ENCODE results near the gene SRPK2.

DNA sequence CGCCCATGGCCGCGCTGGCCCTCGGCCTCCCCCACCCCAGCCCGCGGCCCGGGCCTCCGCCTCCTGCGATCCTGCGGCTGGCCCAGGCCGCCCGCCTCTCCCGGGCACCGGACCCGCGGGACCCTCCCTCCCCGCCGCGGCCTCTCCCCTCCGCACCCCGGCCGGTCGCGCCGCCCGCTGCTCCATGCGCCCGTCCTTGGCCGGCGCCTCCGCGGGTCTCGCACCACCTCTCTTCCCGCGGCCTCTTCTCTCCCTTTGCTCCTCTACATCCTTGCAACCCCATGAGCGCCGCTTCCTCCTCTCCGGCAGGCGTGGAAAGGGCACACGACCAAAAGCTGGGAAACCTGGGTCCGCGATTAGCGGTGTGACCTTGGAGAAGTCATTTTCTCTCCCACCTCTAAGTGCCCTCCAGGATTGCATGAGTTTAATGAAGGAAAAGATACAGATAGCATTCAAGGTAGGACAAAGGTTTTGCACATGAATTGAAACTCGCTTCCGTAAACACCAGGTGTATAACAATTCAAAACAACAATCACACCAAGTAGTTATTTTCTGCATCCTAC lies 448 bp upstream of the SRPK2 start:
- TF ChIP-seq, protein P1, sequence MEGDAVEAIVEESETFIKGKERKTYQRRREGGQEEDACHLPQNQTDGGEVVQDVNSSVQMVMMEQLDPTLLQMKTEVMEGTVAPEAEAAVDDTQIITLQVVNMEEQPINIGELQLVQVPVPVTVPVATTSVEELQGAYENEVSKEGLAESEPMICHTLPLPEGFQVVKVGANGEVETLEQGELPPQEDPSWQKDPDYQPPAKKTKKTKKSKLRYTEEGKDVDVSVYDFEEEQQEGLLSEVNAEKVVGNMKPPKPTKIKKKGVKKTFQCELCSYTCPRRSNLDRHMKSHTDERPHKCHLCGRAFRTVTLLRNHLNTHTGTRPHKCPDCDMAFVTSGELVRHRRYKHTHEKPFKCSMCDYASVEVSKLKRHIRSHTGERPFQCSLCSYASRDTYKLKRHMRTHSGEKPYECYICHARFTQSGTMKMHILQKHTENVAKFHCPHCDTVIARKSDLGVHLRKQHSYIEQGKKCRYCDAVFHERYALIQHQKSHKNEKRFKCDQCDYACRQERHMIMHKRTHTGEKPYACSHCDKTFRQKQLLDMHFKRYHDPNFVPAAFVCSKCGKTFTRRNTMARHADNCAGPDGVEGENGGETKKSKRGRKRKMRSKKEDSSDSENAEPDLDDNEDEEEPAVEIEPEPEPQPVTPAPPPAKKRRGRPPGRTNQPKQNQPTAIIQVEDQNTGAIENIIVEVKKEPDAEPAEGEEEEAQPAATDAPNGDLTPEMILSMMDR (IDR thresholded peaks at IDR 0.05) = no peak
- TF ChIP-seq POLR2A (IDR thresholded peaks at IDR 0.05) = no peak
- no peak for TF ChIP-seq EP300 (IDR thresholded peaks at IDR 0.05)
